DOHH2 (cell line): ENCODE measurements around the gene REC114.

Source experiments
- H3F3A ChIP-seq: fragments of 200-600 bp; sonication (generic), shearing (Covaris generic); 2 replicates; pipeline ENCODE4 v1.6.0; 2016; ENCODE audit warnings: antibody characterized with exemption, mild to moderate bottlenecking; ENCODE audit not compliant: control insufficient read depth, insufficient read depth
- H3K27ac ChIP-seq: fragments of 200-600 bp; sonication (generic); 2 replicates; pipeline ENCODE4 v1.5.1; 2014; ENCODE audit warnings: low read depth, mild to moderate bottlenecking, low read length, moderate library complexity
- H3K27me3 ChIP-seq: fragments of 200-600 bp; sonication (generic); 2 replicates; pipeline ENCODE4 v1.6.1; 2014; ENCODE audit warnings: mild to moderate bottlenecking, low read length, mixed read lengths; ENCODE audit not compliant: control insufficient read depth
- H3K36me3 ChIP-seq: fragments of 200-600 bp; sonication (generic); 2 replicates; pipeline ENCODE4 v1.6.1; 2014; ENCODE audit warnings: mild to moderate bottlenecking, low read length, moderate library complexity, mixed read lengths; ENCODE audit not compliant: control insufficient read depth
- H3K4me1 ChIP-seq: fragments of 200-600 bp; sonication (generic); 2 replicates; pipeline ENCODE4 v1.6.1; 2014; ENCODE audit warnings: mild to moderate bottlenecking, low read length, mixed read lengths; ENCODE audit not compliant: control insufficient read depth
- H3K4me2 ChIP-seq: fragments of 200-600 bp; sonication (generic); 2 replicates; pipeline ENCODE4 v1.6.0; 2014; ENCODE audit warnings: mild to moderate bottlenecking, low read length, moderate library complexity
- H3K4me3 ChIP-seq: fragments of 200-600 bp; sonication (generic); 2 replicates; pipeline ENCODE4 v1.5.1; 2014; ENCODE audit warnings: mild to moderate bottlenecking, low read length, mixed read lengths
- H3K79me2 ChIP-seq: fragments of 200-600 bp; sonication (generic); 2 replicates; pipeline ENCODE4 v1.6.1; 2014; ENCODE audit warnings: mild to moderate bottlenecking, low read length, mixed read lengths; ENCODE audit not compliant: control insufficient read depth
- H3K9me2 ChIP-seq: fragments of 200-600 bp; sonication (generic); replicated peaks from 2 replicates; pipeline ENCODE4 v1.6.1; 2014; ENCODE audit warnings: mild to moderate bottlenecking, low read length, mixed read lengths; ENCODE audit not compliant: control insufficient read depth
- H3K9me3 ChIP-seq: fragments of 200-600 bp; sonication (generic); 2 replicates; pipeline ENCODE4 v1.6.1; 2014; ENCODE audit warnings: antibody characterized with exemption, low read length, mixed read lengths; ENCODE audit not compliant: control insufficient read depth, insufficient read depth
- H4K20me1 ChIP-seq: fragments of 200-600 bp; sonication (generic); 2 replicates; pipeline ENCODE4 v1.6.0; 2014; ENCODE audit warnings: low read depth, mild to moderate bottlenecking, antibody characterized with exemption, low read length, moderate library complexity; ENCODE audit not compliant: control insufficient read depth, insufficient read depth
- EZH2phosphoT487 ChIP-seq: fragments of 200-600 bp; sonication (generic); IDR thresholded peaks from 2 replicates; pipeline ENCODE4 v1.6.1; 2017; ENCODE audit warnings: borderline replicate concordance, mild to moderate bottlenecking, antibody characterized with exemption, low read length, moderate library complexity, mixed read lengths
- TF ChIP-seq, protein P1 (sequence below): fragments of 200-600 bp; sonication (generic); IDR thresholded peaks from one replicate; pipeline ENCODE4 v1.5.1; 2014; ENCODE audit warnings: antibody characterized with exemption, mild to moderate bottlenecking, low read depth, low read length; ENCODE audit not compliant: poor library complexity, severe bottlenecking

Gene REC114

DNA sequence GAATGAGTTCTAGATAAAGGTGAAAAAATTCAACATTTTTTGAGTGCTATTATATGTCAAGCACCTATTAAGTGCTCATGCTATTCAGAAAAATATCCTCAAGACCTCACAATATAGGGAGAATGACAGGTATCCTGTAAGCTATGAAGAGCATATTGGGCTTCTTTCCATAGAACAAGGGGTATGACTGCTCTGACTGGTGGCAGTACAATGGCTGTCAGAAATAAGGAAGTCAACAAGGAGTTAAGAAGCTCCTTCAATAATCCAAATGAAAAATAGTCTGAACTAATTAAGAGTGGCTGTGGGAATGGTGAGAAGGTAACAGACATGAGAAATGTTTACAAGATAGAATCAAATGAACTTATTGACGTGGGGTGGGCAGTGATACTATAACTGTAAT lies 165.5 kb downstream of the REC114 start:
- Histone ChIP-seq H3K4me2 (no peak overlapping the region), H3K27me3 (no peaks in the 10 kb centered on the region), H3K4me1 (peaks cover 39% of the 10 kb centered on the region), H3F3A (no peaks in the 10 kb centered on the region), H4K20me1 (peaks cover 33% of the 10 kb centered on the region; the same call in 1 of the 2 replicates), H3K4me3 (no peak overlapping the region), H3K9me2 (no peaks in the 10 kb centered on the region), H3K36me3 (no peaks in the 10 kb centered on the region), H3K79me2 (peaks cover 97% of the 10 kb centered on the region), H3K9me3 (no peaks in the 10 kb centered on the region), H3K27ac (no peak overlapping the region)
- TF ChIP-seq, protein P1, sequence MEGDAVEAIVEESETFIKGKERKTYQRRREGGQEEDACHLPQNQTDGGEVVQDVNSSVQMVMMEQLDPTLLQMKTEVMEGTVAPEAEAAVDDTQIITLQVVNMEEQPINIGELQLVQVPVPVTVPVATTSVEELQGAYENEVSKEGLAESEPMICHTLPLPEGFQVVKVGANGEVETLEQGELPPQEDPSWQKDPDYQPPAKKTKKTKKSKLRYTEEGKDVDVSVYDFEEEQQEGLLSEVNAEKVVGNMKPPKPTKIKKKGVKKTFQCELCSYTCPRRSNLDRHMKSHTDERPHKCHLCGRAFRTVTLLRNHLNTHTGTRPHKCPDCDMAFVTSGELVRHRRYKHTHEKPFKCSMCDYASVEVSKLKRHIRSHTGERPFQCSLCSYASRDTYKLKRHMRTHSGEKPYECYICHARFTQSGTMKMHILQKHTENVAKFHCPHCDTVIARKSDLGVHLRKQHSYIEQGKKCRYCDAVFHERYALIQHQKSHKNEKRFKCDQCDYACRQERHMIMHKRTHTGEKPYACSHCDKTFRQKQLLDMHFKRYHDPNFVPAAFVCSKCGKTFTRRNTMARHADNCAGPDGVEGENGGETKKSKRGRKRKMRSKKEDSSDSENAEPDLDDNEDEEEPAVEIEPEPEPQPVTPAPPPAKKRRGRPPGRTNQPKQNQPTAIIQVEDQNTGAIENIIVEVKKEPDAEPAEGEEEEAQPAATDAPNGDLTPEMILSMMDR = no peak
- no peak for TF ChIP-seq EZH2phosphoT487

DNA sequence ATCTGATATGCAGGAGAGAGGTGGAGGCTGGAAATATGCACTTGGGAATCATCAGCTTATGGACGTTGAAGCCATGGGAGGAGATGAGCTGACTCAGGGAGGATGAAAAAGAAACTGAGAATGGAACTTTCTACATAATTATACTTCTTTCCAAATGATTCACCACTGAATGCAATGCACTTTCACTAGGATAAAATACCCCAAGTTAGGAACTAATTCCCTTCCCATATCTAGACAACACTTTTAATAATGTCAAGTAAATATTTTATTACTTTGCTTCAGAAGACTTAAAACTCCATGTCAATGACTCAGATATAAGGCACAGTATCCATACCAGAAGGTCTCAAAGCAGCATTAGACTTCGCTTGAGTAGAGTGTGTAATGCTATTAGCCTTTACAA lies 166.0 kb downstream of the REC114 start:
- H3K4me2 ChIP-seq = no peak overlapping the region
- peaks cover 97% of the 10 kb centered on the region for H3K79me2 ChIP-seq
- H3K27me3 ChIP-seq = no peaks in the 10 kb centered on the region
- H3F3A ChIP-seq = no peaks in the 10 kb centered on the region
- H3K27ac ChIP-seq = no peak overlapping the region
- TF ChIP-seq, protein P1 = no peak
- TF ChIP-seq EZH2phosphoT487 = no peak
- peaks cover 39% of the 10 kb centered on the region for H3K4me1 ChIP-seq
- peaks cover 33% of the 10 kb centered on the region; the same call in 1 of the 2 replicates for H4K20me1 ChIP-seq
- no peaks in the 10 kb centered on the region for H3K9me3 ChIP-seq
- H3K4me3 ChIP-seq = no peak overlapping the region
- H3K9me2 ChIP-seq = no peaks in the 10 kb centered on the region
- no peaks in the 10 kb centered on the region for H3K36me3 ChIP-seq
